ENCODE data around the gene TNS1.

The TNS1 gene

GRCh38 chr2:217936952-217937351 lies 65.8 kb downstream of the TNS1 start:
- no peak overlapping the region for H3K4me3 Mint-ChIP-seq
- H3K9me3 Mint-ChIP-seq, result no peaks in the 10 kb centered on the region
- no peaks in the 10 kb centered on the region for H3K36me3 Mint-ChIP-seq (ENCODE audit: insufficient read depth)
- DNase-seq (no peak), ATAC-seq (replicated peaks) (no peak)
- H3K4me1 Mint-ChIP-seq (ENCODE audit: low read depth in 2 of 2), result peaks cover 0 to 2% of the 10 kb centered on the region in 2 donors
- H3K27ac Mint-ChIP-seq, result no peak overlapping the region
- peaks cover 31 to 51% of the 10 kb centered on the region in 2 donors for H3K27me3 Mint-ChIP-seq

DNA sequence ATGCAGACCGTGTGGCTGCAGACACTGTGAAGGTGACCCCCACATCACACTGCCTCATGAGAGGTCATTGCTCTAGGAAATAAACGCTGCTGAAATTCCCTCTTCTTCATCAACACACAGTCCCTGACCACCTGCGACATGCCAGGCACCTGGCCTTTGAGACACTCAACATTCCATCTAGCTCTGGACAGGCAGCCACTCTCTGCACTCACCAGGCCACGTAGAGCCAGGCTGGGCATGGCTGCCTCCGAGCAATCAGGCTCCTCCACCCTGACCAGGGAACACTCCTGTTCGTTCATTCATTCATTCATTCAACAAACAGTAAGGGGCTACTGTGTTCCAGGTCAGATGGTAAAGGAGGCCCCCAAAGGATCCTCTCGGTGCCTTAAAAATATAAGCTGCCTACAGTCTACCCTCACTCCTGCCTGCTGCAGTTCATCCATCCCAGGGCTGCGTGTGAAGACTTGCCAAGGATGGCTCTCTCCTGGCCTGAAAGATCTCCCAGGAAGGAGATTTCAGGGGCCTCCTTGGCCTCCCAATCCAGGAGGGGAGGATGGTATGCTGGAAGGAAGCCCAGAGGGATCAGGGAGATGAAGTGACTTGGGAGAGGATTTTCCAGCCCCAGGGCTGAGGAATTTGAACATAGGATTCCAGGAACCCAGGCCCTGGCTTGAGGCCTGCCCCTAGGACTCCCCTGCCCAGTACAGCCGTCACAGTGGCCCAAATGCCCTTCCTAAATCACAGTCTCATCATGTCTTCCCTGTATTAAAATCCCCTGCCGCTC lies 66.7 kb downstream of the TNS1 start:
- Mint-ChIP-seq H3K27me3 (peaks cover 23 to 43% of the 10 kb centered on the region in 2 donors), H3K4me3 (no peak overlapping the region), H3K27ac (no peak overlapping the region), H3K36me3 (ENCODE audit: insufficient read depth) (no peaks in the 10 kb centered on the region), H3K4me1 (ENCODE audit: low read depth in 2 of 2) (peaks cover 0 to 2% of the 10 kb centered on the region in 2 donors), H3K9me3 (no peaks in the 10 kb centered on the region)
- no peak for ATAC-seq (replicated peaks)
- DNase-seq, result no peak

GRCh38 chr2:217935235-217935879 lies 67.4 kb downstream of the TNS1 start:
- ATAC-seq (replicated peaks) (no peak), DNase-seq (no peak)
- Mint-ChIP-seq H3K4me1 (ENCODE audit: low read depth in 2 of 2) (peaks cover 0 to 4% of the 10 kb centered on the region in 2 donors), H3K4me3 (no peak overlapping the region), H3K27me3 (peaks cover 21 to 42% of the 10 kb centered on the region in 2 donors), H3K27ac (no peak overlapping the region), H3K36me3 (ENCODE audit: insufficient read depth) (no peaks in the 10 kb centered on the region), H3K9me3 (no peaks in the 10 kb centered on the region)

- Mint-ChIP-seq H3K4me3 (no peak overlapping the region), H3K36me3 (ENCODE audit: insufficient read depth) (no peaks in the 10 kb centered on the region), H3K27me3 (peaks cover 25 to 45% of the 10 kb centered on the region in 2 donors), H3K9me3 (no peaks in the 10 kb centered on the region), H3K4me1 (ENCODE audit: low read depth in 2 of 2) (peaks cover 0 to 5% of the 10 kb centered on the region in 2 donors), H3K27ac (peak overlapping the region in 1 of 2 donors; percentile 54)
- DNase-seq, result no peak
- ATAC-seq (replicated peaks), result peak; percentile 44
Observed at GRCh38 chr2:217934321-217935131, 68.3 kb downstream of the TNS1 start.

- H3K4me1 Mint-ChIP-seq (ENCODE audit: low read depth in 2 of 2), result peaks cover 0 to 5% of the 10 kb centered on the region in 2 donors
- ATAC-seq (replicated peaks) (no peak), DNase-seq (no peak)
- no peaks in the 10 kb centered on the region for H3K36me3 Mint-ChIP-seq (ENCODE audit: insufficient read depth)
- no peak overlapping the region for H3K27ac Mint-ChIP-seq
- peaks cover 25 to 51% of the 10 kb centered on the region in 2 donors for H3K27me3 Mint-ChIP-seq
- no peak overlapping the region for H3K4me3 Mint-ChIP-seq
- H3K9me3 Mint-ChIP-seq, result no peaks in the 10 kb centered on the region
Observed at GRCh38 chr2:217933617-217933993, 69.2 kb downstream of the TNS1 start.

DNA sequence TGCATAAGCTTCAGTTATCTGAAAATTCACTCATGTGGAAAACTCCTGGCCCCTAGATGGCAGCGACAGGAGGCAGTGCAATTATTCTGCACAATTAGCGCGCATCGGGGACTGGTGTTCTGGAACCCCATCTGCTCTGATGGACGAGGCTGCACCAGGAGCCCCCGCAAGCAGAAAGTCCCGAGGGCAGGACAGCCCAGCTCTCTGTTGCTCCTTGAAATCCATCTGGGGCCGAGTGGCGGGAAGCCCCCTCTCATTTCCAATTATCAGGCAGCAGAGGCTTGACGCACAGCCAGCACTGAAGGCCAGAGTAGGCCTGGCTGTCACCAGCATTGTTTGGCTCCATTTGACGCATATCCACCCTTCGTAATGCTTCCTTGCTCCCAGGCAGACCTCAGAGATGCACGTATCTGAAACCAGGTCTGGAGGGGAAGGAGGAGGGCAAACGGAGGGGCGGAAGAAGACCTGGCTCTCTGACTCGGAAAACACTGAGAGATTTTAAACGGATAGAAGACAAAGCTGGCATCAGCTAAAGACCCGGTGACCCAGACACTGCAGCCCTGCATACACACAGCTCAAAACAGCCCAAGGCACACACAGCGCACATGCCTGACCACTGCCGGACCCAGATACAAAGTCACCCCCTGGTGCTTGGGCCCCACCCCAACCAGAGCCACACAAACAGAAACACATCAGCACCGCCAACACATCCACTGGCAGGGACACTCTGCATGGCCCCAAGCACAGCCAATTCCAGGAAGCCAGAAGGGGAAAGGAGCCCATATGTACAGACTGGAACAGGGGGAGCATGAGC lies 69.8 kb downstream of the TNS1 start:
- Mint-ChIP-seq H3K4me1 (ENCODE audit: low read depth in 2 of 2) (peaks cover 0 to 5% of the 10 kb centered on the region in 2 donors), H3K27ac (no peak overlapping the region), H3K4me3 (no peak overlapping the region)

DNA sequence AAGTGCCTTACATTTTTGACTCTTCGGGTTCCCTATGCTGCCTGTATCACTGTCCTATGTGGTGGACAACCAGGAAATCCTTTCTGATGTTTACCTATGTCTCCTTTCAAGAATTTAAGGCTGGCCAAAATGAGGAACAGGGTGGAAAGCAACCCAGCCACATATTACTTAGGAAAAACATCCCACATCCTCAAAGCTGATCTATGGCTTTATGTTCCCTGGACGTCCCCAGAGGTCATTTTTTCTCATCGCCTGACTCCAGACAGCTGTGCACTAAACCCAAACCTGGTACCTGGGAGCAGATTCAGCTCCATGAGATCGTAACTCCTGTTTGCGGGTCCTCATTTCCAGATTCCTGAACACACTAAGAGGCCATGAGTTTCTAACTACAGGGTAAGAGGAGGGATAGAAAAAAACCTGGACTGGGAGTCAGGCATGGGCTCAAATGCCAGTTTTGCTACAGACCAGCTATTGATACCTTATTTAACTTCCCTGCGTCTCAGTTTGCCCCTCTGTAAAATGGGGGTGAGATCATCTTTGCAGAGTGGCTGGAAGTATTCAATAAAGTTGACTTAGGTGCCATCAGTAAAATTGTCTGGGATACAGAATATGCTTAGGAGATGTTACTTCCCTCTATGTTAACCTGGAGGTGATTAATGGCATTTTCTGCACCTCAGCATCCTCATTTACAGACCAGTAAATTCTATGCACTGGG lies 70.8 kb downstream of the TNS1 start:
- no peak overlapping the region for H3K27ac Mint-ChIP-seq
- no peak for DNase-seq
- H3K36me3 Mint-ChIP-seq (ENCODE audit: insufficient read depth), result no peaks in the 10 kb centered on the region
- H3K9me3 Mint-ChIP-seq, result no peaks in the 10 kb centered on the region
- peaks cover 25 to 55% of the 10 kb centered on the region in 2 donors for H3K27me3 Mint-ChIP-seq
- no peak for ATAC-seq (replicated peaks)
- peaks cover 0 to 5% of the 10 kb centered on the region in 2 donors for H3K4me1 Mint-ChIP-seq (ENCODE audit: low read depth in 2 of 2)
- H3K4me3 Mint-ChIP-seq, result no peak overlapping the region

More for the DNA sequence above, 69.8 kb downstream of the TNS1 start:
- Mint-ChIP-seq H3K27me3 (peaks cover 25 to 55% of the 10 kb centered on the region in 2 donors), H3K36me3 (ENCODE audit: insufficient read depth) (no peaks in the 10 kb centered on the region), H3K9me3 (no peaks in the 10 kb centered on the region)
- ATAC-seq (replicated peaks) (no peak), DNase-seq (no peak)

DNA sequence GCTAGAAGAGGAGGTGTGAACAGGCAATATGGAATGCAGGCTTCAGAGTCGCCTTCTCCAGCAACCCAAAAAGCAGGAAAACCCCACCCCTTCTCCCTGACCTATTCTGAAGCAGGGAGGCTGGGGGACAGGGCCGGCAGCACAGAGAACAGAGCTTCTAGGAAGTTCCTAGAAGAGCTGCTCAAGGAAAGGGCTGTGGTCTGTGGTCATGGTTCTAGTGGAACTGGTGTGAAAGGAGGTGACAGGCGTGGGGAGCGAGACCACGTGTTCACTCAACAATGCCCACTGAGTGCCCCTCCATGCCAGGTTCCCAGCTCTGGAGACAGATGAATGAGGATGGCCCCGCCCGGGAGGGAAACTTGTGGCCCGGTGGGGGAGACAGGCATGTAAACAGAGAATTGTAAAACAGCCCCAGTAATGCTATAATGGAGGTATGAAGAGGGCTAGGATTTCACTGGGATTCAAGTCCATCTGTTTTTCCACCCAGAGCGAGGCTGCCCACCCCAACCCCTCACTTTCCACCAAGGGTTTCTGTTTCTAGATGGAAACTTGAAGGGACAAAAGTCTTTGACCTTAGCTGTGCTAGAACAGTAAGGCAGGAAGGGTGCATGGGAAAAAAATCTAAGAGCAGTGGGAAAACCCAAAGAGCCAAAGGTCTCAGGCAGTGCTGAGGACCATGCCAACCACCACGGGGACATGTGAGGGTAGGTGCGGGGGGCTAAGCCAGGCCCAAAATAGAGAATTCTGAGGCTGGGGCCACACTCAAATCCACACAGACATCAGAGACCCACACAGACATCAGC lies 71.8 kb downstream of the TNS1 start:
- Mint-ChIP-seq H3K4me1 (ENCODE audit: low read depth in 2 of 2) (peaks cover 0 to 5% of the 10 kb centered on the region in 2 donors), H3K36me3 (ENCODE audit: insufficient read depth) (no peaks in the 10 kb centered on the region), H3K9me3 (no peaks in the 10 kb centered on the region), H3K27ac (no peak overlapping the region), H3K27me3 (peaks cover 27 to 54% of the 10 kb centered on the region in 2 donors), H3K4me3 (no peak overlapping the region)
- ATAC-seq (replicated peaks) (no peak), DNase-seq (no peak)

DNA sequence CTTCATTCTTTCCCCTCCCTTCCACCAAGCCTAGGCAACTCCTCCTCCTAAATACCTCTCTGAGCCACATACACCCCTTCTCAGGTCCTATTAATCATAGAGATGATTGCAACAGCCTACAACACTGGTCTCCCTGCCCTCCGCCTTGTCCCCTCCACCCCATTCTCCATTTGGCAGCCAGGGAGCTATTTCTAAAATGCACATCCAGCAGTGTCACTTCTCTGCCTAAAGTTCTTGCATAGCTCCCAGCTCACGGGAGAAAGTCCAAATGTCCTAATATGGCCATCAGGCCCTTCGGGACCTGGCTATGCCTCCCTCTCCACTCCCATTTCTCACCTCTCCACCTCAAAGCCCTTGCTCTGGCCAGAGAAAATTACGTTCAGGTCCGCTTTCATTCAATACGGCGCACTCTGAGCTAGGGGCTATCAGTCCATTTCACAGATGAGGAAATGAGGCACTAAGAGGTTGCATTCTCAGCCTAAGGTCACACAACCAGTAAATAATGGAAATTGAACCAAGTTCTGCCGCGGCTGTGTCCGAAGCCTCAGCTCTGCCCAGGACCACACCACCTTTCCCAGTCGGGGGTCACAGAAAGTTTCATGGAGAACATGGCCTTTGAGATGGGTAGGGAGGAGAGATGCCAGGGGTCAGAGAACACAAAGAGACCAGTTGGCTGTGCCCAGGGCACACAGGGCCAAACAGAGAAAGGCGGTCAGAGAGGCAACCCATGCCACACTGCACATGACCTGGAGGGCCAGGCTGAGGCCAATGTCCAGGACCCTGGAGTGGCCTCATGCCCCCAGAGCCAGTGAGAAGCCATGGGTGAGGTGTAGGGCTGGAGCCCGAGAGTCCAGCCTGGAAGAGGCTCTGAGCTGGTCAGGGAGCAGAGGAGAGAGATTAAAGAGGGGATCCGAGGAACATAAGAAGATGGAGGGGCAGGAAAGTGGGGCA lies 72.8 kb downstream of the TNS1 start:
- DNase-seq (no peak), ATAC-seq (replicated peaks) (no peak)
- H3K4me1 Mint-ChIP-seq (ENCODE audit: low read depth in 2 of 2), result peaks cover 0 to 5% of the 10 kb centered on the region in 2 donors
- H3K36me3 Mint-ChIP-seq (ENCODE audit: insufficient read depth), result no peaks in the 10 kb centered on the region
- H3K9me3 Mint-ChIP-seq, result no peaks in the 10 kb centered on the region
- H3K27ac Mint-ChIP-seq, result no peak overlapping the region
- peaks cover 30 to 47% of the 10 kb centered on the region in 2 donors for H3K27me3 Mint-ChIP-seq
- no peak overlapping the region for H3K4me3 Mint-ChIP-seq

DNA sequence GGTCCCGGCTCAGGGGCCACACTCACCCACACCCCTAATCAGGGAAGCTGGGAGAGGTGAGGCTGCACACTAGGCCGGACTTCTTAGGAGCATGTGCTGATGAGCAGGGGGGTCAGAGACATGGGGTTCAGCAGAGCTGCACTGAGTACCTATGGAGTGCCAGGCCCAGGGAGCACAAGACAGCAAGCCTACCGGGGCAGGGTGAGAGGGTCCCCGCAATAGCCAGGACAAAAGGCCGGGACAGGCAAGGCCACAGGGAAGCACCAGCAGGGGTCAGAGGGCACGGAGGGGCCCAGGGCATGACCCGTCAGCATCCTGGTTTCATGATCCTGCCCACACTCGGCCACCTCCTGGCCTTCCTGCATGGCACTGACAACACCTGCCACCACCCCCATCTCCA lies 73.5 kb downstream of the TNS1 start:
- DNase-seq, result no peak

More for the DNA sequence above, 73.5 kb downstream of the TNS1 start:
- peaks cover 32 to 41% of the 10 kb centered on the region in 2 donors for H3K27me3 Mint-ChIP-seq
- H3K9me3 Mint-ChIP-seq, result no peaks in the 10 kb centered on the region
- peaks cover 0 to 4% of the 10 kb centered on the region in 2 donors for H3K4me1 Mint-ChIP-seq (ENCODE audit: low read depth in 2 of 2)
- no peaks in the 10 kb centered on the region for H3K36me3 Mint-ChIP-seq (ENCODE audit: insufficient read depth)
- H3K4me3 Mint-ChIP-seq, result no peak overlapping the region
- ATAC-seq (replicated peaks), result no peak
- no peak overlapping the region for H3K27ac Mint-ChIP-seq
